Measurements from ENCODE around the gene COG8.

COG8 gene

DNA sequence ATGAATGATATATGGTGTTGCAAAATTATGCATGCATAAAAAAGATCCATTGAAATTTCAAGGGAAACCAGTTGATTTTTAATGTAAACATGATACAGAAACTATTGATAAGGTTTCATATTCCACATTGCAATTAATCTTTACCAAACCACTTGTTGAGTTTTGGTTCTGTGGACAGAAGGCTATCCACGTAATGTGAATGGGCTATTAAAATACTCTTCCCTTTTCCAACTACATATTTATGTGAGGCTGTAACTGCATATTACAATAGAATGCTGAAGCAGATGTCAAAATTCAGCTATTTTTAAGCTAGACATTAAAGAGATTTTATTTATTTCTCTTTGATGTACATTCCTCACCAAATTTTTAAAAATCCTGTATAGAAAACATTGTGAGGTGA, 62.0 kb downstream of the COG8 start:
- DNase-seq: no peak

Data from left hindlimb (tissue), 1 donor.